Measurements from ENCODE around the gene LRRC42. TPM values are rescaled to one million over a fixed set of nuclear protein-coding genes. Genes with fewer than 3 reads are reported as not detected.

The LRRC42 gene
- total and polyA plus RNA-seq, 4 donors: 7.7 to 17.8 (median 17.0) TPM

GRCh38 chr1:53982034-53982762 lies 36.0 kb downstream of the LRRC42 start:
- DNase-seq (peak; percentile 59 to 73 (median 65)), ATAC-seq (ENCODE audit: insufficient read depth, low FRiP score) (peak; percentile 57)
- WGBS, 2 donors: 36 to 37% methylated on average over 20 of the region's 20 CpGs
- Histone ChIP-seq H3K36me3 (ENCODE audit: control insufficient read depth in 4 of 4, insufficient read depth in 4 of 4, low read length in 4 of 4) (no peaks in the 10 kb centered on the region), H3K9ac (ENCODE audit: insufficient read depth in 1 of 2, low read length in 2 of 2) (peak overlapping the region; percentile 30 to 56), H3K9me3 (ENCODE audit: control insufficient read depth in 4 of 4, insufficient read depth in 3 of 4, low read length in 3 of 4) (no peaks in the 10 kb centered on the region), H3K4me1 (ENCODE audit: control insufficient read depth in 5 of 5, insufficient read depth in 5 of 5, low read length in 5 of 5) (peaks cover 0 to 9% (median 0%) of the 10 kb centered on the region in 5 donors), H3K27ac (ENCODE audit: low read depth in 1 of 2, low read length in 1 of 2) (peak overlapping the region in 1 of 2 donors; percentile 63), H3K27me3 (ENCODE audit: control insufficient read depth in 3 of 3, insufficient read depth in 3 of 3, low read length in 2 of 3) (no peaks in the 10 kb centered on the region), H3K4me3 (no peak overlapping the region)
- TF ChIP-seq CTCF (IDR thresholded peaks at IDR 0.05; ENCODE audit: control extremely low read depth, extremely low read depth): no peak

GRCh38 chr1:53982763-53983104 lies 36.6 kb downstream of the LRRC42 start:
- ATAC-seq (ENCODE audit: insufficient read depth, low FRiP score): no peak
- peak overlapping the region; percentile 30 to 56 for H3K9ac ChIP-seq (ENCODE audit: insufficient read depth in 1 of 2, low read length in 2 of 2)
- no peaks in the 10 kb centered on the region for H3K27me3 ChIP-seq (ENCODE audit: control insufficient read depth in 3 of 3, insufficient read depth in 3 of 3, low read length in 2 of 3)
- WGBS, 2 donors: 45 to 79% methylated on average over 4 of the region's 4 CpGs
- no peak overlapping the region for H3K27ac ChIP-seq (ENCODE audit: low read depth in 1 of 2, low read length in 1 of 2)
- H3K9me3 ChIP-seq (ENCODE audit: control insufficient read depth in 4 of 4, insufficient read depth in 3 of 4, low read length in 3 of 4): no peaks in the 10 kb centered on the region
- H3K4me1 ChIP-seq (ENCODE audit: control insufficient read depth in 5 of 5, insufficient read depth in 5 of 5, low read length in 5 of 5): peaks cover 0 to 9% (median 0%) of the 10 kb centered on the region in 5 donors
- H3K4me3 ChIP-seq: no peak overlapping the region
- no peaks in the 10 kb centered on the region for H3K36me3 ChIP-seq (ENCODE audit: control insufficient read depth in 4 of 4, insufficient read depth in 4 of 4, low read length in 4 of 4)
- no peak for DNase-seq
- TF ChIP-seq CTCF (IDR thresholded peaks at IDR 0.05; ENCODE audit: control extremely low read depth, extremely low read depth): no peak

GRCh38 chr1:53984726-53985125 lies 38.6 kb downstream of the LRRC42 start:
- Histone ChIP-seq H3K9ac (ENCODE audit: insufficient read depth in 1 of 2, low read length in 2 of 2) (no peak overlapping the region), H3K27me3 (ENCODE audit: control insufficient read depth in 3 of 3, insufficient read depth in 3 of 3, low read length in 2 of 3) (no peaks in the 10 kb centered on the region), H3K9me3 (ENCODE audit: control insufficient read depth in 4 of 4, insufficient read depth in 3 of 4, low read length in 3 of 4) (no peaks in the 10 kb centered on the region), H3K4me3 (no peak overlapping the region), H3K27ac (ENCODE audit: low read depth in 1 of 2, low read length in 1 of 2) (no peak overlapping the region), H3K4me1 (ENCODE audit: control insufficient read depth in 5 of 5, insufficient read depth in 5 of 5, low read length in 5 of 5) (peaks cover 0 to 9% (median 0%) of the 10 kb centered on the region in 5 donors), H3K36me3 (ENCODE audit: control insufficient read depth in 4 of 4, insufficient read depth in 4 of 4, low read length in 4 of 4) (no peaks in the 10 kb centered on the region)
- no peak for ATAC-seq (ENCODE audit: insufficient read depth, low FRiP score)
- DNase-seq: no peak
- TF ChIP-seq CTCF (IDR thresholded peaks at IDR 0.05; ENCODE audit: control extremely low read depth, extremely low read depth): no peak

- H3K9me3 ChIP-seq (ENCODE audit: control insufficient read depth in 4 of 4, insufficient read depth in 3 of 4, low read length in 3 of 4): no peaks in the 10 kb centered on the region
- TF ChIP-seq CTCF (IDR thresholded peaks at IDR 0.05; ENCODE audit: control extremely low read depth, extremely low read depth): no peak
- ATAC-seq (ENCODE audit: insufficient read depth, low FRiP score) (no peak), DNase-seq (no peak)
- no peak overlapping the region for H3K27ac ChIP-seq (ENCODE audit: low read depth in 1 of 2, low read length in 1 of 2)
- H3K4me3 ChIP-seq: no peak overlapping the region
- no peaks in the 10 kb centered on the region for H3K36me3 ChIP-seq (ENCODE audit: control insufficient read depth in 4 of 4, insufficient read depth in 4 of 4, low read length in 4 of 4)
- H3K27me3 ChIP-seq (ENCODE audit: control insufficient read depth in 3 of 3, insufficient read depth in 3 of 3, low read length in 2 of 3): no peaks in the 10 kb centered on the region
- peaks cover 0 to 9% (median 0%) of the 10 kb centered on the region in 5 donors for H3K4me1 ChIP-seq (ENCODE audit: control insufficient read depth in 5 of 5, insufficient read depth in 5 of 5, low read length in 5 of 5)
- 91 to 96% methylated on average over 3 of the region's 3 CpGs for WGBS, 2 donors
- no peak overlapping the region for H3K9ac ChIP-seq (ENCODE audit: insufficient read depth in 1 of 2, low read length in 2 of 2)
Measured at GRCh38 chr1:53986458-53986857, 40.3 kb downstream of the LRRC42 start.
